ENCODE results near the gene TMEM11.
"Not testable (repeated sequence)": the region's sequence is repeated elsewhere in the genome, so short reads cannot be mapped to it uniquely, and the experiment has no call there.

The TMEM11 gene

DNA sequence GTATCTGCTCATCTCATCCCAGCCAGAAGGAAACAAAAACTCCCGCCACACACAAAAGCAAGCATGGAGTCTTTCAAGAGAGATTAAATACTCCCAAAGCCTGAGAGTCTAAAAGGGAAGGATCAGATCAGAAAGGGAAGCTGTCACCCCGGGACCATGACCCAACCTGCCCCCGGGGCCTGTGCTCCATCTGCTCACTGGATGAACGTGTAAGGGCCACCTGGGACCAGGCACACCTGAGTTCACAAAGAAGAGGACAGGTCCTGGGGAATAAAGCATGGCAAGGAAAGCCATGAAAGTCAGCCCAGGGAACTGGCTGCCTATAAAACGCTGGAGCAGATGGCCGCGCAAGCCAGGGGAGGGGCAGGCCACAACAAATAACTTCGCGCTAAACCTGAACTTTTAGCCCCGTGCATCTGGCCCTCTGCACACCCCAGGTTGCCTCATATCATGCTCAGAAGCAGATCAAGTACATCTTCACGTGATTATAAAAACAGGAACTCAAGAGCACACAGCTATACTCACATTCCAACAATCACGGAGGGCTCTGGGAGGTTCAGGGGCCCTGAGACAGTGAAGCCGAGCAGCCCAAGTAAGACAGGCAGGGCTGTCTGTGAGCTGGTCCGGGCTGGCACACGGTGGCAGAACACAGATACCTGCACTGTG is 3.4 kb downstream of the TMEM11 start:
- no peak for DNase-seq

DNA sequence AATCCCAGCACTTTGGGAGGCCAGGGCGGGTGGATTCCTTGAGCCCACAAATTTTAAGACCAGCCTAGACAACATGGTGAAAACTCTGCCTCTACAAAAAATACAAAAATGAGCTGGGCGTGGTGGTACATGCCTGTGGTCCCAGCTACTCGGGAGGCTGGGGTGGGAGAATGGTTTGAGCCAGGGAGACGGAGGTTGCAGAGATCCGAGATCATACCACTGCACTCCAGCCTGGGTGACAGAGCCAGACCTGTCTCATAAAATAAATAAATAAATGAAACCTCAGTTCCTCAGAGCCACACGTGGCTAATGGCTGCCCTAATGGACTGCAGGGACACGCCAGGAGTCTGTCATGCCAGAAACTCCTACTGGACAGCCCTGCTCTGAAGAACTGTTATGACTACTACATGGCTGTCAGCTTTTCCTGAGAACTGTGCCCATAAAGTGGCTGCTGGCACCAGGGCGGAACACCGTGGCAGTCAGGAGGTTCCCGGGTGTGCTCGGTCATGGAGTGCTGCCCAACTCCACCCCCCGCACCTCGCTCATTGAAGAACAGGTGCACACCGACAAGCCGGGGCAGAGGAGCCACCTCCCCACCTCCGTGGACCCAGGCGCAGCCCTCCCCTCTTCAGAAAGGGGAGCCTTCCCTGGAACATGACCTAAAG is 4.3 kb downstream of the TMEM11 start:
- DNase-seq: no peak

DNA sequence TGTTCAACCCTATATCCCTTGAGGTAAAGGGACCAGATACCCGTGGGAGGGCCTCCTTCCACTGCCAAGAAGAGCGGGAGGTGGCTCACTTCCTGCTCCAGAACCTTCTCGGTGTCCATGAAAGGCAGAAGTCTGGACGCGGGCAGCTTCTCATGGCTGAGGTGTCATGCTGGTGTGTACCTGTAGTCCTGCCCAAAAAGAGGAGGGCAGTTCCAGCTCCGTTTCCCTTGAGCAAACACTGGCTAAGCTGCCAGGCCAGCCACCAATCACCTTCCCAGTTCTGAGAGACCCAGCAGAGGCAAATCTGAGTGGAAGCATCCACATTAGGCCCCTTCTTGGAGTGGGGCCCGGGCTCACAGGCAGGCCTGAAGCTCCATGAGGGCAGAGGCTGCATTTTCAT is 5.6 kb downstream of the TMEM11 start:
- no peak for DNase-seq

DNA sequence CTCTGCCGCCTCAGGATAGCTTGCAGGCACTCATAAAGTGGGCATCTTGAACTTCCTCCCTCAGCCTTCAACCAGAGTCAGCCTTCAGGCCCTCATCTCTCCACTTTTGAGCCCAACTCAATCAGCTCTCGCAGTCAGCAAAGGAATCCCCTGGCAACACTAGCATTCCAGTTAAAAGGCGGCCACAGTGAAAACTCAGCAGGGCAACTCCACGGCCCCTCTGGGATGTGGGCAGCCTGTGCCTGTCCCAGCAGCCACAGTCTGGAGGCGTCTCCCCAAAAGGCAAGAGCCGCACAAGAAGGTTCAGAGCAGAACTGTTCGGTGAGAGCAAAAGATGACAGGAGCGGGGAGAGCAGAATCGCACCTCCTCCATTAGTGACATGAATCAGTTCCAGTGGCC is 9.0 kb downstream of the TMEM11 start:
- DNase-seq: no peak

DNA sequence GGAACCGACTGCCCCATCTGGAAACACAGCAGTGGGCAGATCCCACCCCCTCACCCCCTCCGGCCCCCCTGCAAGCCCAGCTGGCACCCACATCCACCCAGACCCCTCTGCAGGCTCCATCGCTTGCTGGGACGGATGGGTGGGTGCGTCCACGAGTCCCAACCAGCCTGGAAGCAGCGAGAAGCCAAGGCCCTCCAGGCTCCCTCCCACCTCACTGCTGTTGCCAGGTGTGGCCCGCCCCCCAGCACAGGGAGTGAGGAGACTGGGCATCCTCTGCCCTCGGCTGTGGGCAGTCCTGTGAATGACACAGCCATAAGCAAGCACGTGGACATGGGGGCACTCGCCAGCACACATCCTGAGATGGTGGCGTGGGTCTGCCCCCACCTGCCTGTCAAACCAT is 11.4 kb downstream of the TMEM11 start:
- no peak for DNase-seq

DNA sequence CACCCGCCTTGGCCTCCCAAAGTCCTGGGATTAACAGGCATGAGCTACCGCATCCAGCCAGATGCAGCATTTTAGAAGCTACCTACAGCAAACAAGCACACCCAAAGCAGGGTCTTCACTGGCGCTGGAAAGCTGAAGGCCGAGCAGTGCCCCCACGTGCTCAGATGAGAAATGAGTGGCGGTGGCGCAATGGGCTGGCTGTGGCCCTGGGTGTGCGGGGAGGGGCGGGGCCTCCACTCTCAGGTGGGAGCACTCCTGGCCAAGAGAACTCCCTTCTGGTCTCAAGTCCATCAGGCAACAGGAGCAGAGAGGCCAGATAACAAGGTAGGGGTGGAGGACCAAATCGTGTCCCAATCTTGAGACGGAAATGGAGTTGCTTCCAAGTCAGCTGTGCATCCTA is 12.1 kb downstream of the TMEM11 start:
- DNase-seq: no peak

DNA sequence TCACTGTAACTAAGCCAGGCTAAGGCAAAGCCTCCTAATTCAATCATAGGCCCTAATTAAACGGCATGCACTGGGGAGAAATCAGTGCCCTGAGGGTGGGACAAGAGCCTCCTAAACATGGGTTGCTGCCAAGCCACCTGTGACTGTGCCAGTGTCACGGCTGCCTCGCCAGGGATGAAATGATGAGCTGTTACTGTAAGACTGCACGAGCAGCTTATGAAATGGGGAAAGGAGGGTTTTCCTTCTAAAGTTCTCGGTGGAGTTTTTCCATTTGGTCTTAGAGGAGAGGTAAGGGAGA is 12.7 kb downstream of the TMEM11 start:
- DNase-seq: no peak

DNA sequence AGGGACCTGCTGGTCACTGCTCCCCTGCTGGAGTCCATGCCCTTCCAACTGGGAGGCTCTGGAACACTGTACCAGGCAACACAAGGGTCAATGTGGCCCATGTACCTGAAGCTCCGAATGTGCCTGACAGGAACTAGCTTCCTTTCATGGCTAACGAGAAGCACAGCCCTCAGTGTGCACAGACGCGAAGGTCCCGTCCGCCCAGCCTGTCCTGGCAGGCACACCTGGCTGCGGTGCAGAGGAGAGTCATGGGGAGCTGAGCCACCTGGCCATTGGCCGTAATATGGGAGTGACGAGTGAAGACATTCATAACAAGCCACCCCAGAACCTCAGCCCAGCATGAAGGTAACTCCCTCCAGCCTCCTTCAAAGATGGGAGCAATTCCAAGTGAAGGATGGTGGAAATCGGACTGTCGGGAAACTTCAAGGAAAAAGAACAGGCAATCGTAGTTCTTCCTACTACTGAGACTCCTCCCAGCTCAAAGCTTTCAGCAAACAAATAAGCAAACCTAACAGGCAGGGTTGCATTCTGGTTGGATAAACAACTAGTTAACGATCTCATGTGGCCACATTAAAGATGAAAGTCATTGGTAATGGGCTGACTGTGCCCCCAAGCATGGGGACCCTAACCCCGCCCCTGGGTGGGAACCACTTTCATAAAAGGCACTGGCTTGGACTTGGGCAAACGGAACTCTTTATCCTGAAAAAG is 13.2 kb downstream of the TMEM11 start:
- no peak for DNase-seq

DNA sequence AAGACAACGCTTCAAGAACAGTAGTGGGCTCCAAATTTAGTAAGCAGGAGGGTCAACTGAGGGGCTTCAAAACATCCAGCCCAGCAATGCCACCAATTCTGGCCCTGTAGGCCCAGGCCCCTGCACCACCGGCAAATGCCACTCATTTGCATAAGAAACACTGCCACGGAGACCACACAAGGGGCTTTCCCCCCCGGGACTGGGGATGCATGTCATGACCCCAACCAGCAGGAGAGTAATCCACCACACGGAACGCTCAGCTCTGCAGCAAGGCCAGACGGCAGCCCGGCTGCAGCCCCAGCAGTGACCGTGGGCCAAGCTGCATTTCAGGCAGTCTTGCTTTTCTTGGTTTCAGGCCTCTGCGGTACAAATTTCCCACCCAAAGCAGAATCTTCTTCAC is 14.1 kb downstream of the TMEM11 start:
- no peak for DNase-seq

DNA sequence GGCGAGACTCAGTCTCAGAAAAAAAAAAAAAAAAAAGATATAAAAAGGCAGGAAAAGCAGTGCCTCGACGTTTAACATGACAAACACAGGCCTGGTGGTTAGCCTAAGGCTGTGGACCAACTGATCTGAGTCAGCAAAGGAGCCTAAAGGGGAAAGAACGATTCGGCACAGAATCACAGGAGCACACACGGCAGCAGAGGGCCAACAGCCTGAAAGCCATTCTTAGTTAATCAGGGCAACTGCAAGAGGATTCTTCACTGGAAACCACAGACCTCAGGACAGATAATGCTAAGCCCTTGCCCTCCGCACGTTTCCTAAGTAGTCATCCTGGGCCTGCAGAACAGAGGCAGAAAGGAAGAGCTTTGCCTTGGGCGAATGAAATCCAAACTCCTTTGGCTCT is 14.7 kb downstream of the TMEM11 start:
- no peak for DNase-seq

DNA sequence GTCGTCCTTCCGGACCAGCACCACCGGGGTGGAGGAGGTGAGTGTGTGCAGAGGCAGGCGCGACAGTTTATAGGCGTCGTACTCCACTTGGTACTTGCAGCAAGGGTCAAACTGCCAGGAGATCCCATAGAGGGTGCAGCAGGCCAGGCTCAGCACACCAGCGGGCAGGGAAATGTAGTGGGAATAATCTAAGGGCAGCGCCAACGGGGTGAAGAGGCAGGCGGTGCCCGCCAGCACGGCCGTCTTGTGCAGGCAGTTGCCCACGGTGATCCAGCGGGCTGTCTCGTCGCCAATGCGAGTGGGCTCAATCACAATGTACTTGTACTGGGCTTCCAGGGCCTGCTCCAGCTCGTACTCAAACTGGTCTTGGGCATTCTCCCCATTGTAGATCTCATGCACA is 15.6 kb downstream of the TMEM11 start:
- DNase-seq: no peak

DNA sequence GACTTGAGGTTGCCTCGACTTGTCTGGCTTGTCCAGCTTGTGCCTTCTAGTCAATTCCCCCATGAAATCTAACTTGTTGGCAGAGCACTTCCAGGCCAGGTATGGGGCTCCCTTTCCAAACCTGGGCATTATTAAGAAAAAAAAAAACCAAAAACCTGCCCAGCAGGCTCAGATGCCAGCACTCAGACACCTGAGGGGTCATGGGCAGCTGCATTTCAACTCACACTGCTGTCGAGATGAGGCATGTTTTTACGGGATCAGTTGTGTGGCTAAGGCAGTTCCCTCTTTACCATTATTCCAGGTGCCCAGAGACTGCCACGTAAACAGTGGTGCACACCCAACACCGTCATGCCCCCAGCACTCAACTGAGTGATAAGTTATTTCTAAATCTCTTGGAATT is 17.8 kb downstream of the TMEM11 start:
- no peak for DNase-seq

DNA sequence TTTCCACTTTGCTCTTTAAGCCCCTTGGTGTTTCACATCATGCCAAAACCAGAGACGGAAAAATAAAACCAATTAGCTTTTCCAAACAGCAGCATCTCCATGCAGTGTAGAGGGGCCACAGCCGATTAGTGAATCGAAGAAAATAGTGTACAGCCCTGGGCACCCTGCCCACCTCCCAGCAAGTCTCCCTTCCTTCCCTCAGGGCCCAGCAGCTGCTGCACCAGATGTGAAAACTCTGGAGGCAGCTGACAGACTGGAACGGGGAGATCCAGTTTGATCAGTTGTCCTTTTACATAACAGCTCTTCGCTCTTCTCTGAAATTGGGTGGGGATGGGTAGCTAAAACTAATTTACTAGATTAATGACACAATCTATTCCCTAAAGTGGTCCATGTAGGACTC is 19.3 kb downstream of the TMEM11 start:
- no peak for DNase-seq

DNA sequence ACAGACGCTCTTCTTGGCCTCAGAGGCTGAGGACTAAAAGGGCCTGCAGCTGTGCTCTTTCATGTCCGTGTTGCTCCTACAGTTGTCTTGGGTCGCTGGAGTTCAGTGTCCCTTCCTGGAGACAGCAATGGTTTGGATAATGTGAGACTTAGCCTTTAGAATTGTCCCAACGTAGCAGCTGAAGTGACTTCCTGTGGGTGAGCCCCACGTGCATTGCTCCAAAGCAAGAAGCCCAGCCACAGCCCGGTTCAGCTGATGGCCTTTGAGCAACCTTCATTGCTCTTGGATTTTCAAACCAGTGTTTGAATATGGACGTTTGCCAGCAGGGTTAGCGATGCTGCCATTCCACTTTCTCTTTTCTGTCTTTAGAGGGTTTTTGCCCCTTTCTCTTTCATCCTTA is 19.7 kb downstream of the TMEM11 start:
- DNase-seq: no peak

DNA sequence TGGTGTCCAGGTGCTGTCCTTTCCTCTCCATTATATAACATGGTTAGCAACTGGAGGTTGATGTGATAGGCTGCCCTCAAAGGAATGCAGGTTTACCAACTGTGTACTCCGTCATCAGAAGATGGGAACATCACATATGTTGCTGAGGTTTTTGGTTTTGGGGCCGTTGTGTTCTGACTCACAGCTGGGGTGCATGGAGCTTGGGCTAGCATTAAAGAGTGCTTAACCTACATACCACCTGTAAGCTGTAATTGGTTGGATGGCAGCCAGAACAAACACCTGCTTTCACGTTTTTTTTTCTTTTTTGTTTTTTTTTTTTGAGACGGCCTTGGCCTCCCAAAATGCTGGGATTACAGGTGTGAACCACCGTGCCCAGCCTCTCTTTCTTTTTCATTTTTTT is 20.9 kb downstream of the TMEM11 start:
- no peak for DNase-seq

DNA sequence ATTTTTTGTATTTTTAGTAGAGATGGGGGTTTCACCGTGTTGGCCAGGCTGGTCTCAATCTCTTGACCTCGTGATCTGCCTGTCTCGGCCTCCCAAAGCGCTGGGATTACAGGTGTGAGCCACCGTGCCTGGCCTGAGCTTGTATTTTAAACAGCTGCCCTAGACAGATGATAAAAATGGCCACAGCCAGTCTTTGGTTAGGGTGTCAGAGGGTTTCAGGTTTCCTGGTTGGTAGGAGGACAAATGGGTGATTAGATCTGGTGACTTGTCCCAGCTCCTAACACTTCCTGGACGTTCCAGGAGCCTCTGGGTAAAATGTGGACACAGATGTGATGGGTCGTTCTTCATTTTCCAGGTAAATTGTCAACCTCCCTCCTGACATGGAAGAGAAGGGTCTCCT is 21.5 kb downstream of the TMEM11 start:
- not testable (repeated sequence) for DNase-seq

DNA sequence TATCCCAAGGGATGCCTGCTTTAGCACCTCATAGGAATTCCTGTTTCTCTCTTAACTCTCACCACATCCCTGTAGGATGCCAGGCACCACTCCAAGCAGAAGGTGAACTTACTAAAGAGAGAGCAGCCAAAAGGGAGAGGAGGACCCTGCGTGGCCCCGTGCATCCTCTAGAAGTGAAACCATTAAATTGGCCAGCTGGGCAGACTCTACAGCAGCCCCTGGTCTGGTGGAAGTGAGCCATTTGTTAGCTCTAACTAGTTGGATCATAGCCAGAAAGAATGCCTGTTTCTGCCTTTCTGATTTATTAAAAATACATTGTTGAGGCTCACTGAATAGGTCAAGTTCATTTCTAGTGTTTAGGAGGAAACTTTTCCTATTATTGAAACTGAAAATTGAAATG is 22.3 kb downstream of the TMEM11 start:
- no peak for DNase-seq

DNA sequence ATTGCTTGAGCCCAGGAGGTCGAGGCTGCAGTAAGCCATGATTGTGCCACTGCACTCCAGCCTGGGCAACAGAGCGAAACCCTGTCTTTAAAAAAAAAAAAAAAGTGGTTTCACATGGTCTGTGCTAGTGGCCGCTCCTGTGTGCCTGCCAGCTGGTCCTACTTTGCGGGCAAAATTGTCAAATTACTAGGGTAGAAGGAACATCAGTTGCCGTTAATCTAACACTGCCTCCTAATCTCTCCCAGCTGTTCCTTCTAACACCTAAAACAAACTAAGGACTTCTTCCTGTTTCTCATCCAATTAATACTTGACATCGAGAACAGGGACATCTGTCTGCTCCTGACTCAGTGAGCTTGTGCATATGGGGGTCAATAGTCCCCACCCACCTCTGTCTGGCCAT is 23.9 kb downstream of the TMEM11 start:
- DNase-seq: no peak

DNA sequence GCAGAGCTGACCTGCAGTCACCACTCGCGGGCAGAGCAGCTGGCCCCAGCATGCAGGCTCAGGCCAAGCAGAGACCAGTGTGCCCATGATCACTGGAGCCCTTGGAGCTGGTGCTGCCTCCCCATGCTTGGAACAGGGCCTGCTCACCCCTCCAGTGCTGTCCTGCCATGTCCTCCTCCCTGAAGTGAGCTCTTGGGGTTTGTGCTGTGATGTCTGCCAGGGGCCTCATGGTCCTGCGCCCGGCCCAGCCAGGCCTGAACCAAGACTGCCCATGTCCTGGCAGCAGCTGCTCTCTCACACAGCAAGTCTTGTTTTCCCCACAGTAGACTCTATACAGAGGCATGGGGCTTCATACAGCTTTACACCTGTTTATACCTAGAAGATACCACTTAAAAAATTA is 24.6 kb downstream of the TMEM11 start:
- no peak for DNase-seq

DNA sequence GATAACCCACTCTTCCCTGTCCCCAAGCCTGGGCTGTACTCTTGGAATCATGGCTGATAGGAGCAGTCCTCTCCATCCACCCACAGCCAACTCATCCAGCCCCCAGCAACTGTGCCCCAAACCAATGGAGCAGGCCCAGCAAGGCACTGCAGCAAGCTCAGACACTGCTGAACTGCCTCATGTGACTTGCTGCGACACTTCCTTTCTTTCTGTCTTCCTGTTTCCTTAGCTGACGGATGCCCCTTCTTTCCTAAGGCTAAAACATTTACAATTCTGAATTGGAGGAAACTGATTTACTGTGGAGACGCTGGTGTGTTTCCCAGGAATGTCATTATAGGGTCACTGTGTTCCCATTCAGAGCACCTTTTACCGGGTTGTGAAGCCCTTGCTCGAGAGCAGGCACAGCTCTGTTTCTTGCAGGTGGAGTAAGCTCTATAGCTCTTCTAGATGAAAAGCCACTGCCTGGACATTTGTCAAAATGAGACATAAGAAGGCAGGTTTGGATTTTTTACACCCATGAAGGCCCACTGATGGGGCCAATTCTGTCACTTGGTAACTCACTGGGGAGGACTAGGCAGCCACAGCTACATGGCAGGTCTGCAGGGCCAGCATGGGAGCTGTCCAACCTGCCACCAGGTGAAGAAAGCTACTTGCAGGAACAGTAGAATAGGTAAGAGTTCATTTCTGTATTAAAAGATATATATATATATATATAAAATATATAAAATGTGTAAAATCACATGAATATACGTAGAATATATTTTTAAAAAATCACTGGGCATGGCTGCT is 27.4 kb downstream of the TMEM11 start:
- no peak for DNase-seq

DNA sequence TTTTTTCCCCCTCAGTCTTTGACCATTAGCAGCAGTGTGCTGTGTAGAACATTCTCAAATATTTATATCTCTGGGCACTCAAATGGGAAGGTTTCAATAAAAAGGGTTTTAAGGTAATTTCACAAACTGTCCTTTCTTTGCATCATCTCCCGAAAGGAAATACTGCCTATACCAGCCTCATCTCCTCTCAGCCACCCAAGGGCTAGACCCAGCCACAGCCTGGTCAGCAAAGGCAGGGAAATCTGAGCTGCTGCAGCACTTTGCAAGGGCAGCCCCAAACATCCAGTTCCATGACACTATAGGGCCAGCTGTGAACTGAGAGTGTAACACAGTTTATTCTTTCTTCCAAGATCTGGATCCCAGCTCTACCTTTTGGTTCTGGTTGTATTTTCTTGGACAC is 28.9 kb downstream of the TMEM11 start:
- no peak for DNase-seq

DNA sequence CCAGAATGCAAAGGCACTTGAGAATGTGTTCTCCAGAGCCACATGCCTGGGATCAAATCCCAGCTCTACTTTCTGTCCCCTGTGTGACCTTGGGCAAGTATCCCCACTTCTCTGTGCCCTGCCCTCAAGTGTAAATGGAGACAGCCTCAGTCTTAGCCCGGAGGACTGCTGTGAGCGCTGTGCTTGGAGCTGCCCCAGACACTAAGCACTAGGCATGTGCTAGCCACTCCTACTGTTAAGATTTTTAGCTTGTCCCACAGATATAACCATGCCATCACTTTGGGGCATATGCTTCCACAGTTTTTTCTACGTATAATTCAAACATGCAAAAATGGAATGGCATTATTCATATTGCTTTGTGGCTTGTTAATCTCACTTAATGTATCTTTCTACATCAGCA is 29.4 kb downstream of the TMEM11 start:
- no peak for DNase-seq

DNA sequence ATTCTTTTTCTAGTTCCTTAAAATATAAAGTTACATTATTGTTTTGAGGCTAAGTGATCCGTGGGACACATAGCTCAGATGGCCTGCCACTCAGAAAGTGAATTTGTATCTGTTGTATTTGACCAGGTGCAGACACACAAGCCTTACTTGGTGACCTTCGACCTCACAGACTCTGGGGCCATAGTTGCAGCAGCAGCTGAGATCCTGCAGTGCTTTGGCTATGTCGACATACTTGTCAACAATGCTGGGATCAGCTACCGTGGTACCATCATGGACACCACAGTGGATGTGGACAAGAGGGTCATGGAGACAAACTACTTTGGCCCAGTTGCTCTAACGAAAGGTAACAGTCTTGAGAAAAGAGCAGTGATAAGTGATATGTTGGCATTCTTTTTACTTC is 30.5 kb downstream of the TMEM11 start:
- DNase-seq: no peak

Measured in activated CD4-positive, alpha-beta T cell treated with anti-CD3 and anti-CD28 coated beads, Interleukin-2, amount 50 U/mL, for 48 hours (primary cell).